UCSD-AML1 (cell line): ENCODE measurements around the gene HMGN3.

Source experiments
- DNase-seq: peaks from one replicate; lab custom pipeline; 2025; ENCODE audit not compliant: unreplicated experiment; lab: John Stamatoyannopoulos, UW

Gene HMGN3

GRCh38 chr6:79233611-79234149 is 802 bp downstream of the HMGN3 start:
- DNase-seq: peak; percentile 74

DNA sequence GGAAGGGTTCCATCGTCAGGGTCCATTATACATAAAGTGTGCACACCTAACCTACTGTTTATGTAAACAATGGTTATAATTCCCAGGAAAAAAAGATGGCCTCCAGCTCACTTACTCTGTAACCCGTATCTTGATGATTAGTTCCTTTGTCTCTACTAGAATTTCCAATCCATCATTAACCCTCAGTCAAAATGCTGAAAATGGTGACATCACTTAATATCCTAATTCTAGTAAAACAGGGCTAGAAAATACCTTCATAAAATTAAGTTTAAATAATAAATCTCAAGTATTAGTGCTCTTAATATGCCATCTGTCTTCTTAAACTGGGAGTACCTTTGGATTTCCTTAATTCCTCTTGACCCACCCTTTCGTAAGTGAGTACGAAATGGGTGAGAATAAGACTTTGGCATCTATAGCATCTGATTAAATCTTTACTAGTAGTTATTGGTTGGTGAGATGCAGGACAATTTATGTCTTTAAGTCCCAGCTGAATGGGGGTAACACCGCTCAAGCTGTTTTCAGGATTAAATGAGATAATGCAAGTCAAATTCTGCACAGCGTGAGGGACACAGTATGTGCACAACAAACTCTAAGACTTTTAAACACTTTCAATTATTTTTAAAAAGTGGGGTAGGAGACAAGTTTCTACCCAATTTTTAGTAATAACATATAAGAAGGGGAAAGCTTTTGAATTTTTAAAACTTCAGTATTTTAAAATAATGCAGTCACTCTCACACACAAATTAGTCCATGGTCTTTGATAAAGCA is 1.6 kb downstream of the HMGN3 start:
- DNase-seq: no peak

DNA sequence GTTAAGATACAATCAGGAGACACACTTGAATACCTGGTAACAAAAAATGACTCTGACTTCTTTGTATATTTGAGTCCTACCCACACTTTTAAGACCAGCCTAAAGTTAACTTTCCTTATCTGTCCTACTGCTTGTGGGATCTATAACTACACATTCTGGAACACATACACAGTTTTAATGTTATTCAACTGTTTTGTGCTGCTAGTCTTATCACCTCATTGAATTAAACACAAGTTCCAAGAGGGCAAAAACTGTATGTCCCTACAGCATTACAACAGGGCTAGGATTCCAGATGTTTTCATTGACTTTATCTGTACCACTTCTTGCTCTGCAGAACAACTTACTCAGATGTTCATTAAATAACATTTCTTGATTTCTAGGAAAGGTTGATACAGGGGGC is 2.8 kb downstream of the HMGN3 start:
- DNase-seq: no peak

GRCh38 chr6:79231101-79231500 is 3.4 kb downstream of the HMGN3 start:
- DNase-seq: no peak

DNA sequence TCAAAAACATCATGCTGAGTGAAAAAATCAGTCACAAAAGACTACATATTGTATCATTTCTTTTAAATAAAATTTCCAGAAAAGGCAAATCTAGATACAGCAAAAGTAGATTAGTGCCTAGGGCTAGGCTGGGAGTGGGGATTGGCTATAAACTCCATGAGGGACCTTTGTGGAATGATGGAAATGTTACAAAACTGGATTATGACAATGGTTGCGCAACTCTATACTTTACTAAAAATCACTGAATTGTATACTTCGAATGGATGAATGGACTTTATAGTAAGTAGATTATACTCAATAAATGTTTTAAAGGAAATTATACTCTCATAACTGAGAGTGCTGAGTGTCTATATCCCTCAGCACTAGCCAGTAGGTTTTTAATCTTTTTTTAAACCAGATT is 4.3 kb downstream of the HMGN3 start:
- no peak for DNase-seq

- DNase-seq: no peak
Measured at GRCh38 chr6:79227445-79227844, 7.0 kb downstream of the HMGN3 start.

GRCh38 chr6:79226660-79227059 is 7.8 kb downstream of the HMGN3 start:
- no peak for DNase-seq

DNA sequence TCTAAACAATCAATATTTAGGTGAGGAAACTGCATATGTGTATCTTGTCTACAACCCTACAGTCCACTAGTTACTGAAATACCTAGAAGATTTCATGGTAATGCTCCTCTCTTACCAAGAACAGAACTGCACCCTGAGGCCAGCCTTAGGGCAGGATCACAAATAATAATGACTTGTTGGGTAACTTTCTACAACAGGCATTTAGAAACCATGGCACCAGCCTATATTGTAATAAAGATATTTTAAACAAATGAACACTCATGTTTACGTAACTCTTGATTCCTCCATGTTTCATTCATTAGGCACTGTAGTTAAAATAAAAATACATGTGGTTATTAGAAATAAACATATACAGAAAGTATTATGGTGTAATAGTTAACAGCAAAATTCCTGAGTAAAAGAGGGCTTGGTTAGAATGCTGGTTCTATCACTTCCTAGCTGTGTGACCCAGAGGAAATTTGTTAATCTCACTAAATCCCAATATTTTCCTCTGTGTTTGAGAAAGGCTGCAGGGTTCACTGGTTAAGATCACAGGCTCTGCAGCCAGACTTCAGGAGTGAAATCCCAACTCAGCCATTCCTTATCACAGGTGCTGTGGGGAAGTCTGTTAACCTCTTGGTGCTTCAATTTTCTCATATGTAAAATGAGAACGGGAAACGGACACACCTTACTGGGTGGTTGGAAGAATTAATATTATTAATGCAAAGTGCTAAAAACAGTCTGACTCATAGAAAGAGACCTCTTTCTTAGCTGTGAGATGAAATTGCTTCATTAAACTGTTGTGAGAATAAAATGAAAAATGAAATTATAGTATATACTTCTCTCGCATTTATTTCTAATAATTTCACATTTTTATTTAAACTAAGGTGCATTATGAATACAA is 8.5 kb downstream of the HMGN3 start:
- no peak for DNase-seq

DNA sequence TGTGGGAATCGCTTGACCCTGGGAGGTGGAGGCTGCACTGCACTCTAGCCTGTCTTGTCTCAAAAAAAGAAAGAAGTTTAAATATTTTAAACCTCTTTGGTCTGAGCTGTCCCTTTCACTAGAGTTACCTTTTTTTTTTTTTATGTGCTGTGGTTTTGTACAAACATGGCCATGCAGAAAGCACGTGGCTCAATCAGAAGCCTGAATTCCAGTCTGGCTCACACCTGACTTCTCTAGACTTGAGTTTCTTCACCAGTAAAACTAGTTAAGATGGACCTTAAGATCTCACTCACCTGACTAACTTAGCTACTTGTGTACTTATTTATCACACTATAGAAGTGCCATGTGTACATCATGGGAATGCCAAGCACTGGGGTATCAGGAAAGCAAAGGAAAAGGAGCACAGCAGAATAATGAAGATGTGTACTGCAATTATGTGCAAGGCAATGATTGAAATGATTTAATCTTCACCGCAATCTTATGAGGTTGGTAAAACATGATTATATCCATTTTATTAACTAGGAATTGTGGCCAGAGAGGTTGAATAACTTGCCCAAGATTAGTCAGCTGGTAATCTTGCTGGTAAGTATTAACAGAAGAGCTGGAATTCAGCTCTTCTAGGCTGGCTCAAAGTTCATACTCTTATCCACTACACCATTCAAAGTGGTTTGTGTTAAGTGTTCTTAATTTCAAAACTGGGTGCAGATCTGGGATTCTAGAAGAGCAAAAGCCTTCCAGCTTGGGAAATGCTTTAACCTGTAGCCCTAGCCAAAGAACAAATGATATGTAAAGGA is 10.7 kb downstream of the HMGN3 start:
- DNase-seq: no peak

- DNase-seq: no peak
Measured at GRCh38 chr6:79215213-79215824, 19.2 kb downstream of the HMGN3 start.

- DNase-seq: no peak
Measured at GRCh38 chr6:79212859-79213258, 21.6 kb downstream of the HMGN3 start.

GRCh38 chr6:79208816-79209215 is 25.7 kb downstream of the HMGN3 start:
- no peak for DNase-seq

DNA sequence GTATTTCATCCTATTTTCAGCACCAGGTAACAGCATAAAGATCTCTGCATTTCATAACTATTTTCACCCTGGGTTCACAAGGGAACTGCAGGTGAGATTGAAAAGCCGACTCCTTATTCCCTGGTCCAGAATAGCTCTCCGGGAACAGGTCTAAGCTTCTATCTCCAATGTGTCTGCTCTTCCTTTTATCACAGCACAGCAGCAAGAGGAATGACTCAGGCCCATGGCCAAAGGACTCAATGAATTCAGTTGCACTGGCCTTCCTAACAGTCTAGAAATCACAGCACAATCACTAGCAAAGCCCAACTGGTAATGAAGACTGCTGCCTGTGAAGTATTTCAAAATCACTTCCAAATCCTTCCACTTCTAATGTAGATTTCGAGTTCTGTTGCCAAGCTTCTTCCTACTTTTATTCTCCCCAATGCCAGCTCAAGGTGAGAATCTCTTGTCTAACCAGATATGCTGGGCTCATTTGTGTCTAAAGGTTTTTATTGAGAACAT is 30.7 kb downstream of the HMGN3 start:
- DNase-seq: no peak

DNA sequence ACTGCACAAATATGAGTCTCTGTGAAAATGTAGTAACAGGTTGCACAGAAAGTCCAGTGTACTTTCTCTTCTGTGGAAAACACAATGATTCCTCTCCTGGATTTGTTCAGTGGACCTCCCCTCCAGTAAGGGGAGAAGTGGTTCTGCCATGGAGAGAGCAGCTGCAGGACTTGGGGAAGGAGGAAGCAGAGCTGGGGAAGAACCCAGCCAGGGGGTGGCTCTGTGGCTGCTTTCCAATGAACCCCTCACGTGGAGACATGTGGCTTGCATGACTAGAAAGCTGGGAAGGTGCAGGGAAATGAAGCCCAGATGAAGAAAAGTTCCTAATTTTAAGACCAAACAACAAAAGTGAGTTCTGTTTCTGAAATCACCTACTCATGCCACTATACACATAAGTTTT is 31.9 kb downstream of the HMGN3 start:
- no peak for DNase-seq

DNA sequence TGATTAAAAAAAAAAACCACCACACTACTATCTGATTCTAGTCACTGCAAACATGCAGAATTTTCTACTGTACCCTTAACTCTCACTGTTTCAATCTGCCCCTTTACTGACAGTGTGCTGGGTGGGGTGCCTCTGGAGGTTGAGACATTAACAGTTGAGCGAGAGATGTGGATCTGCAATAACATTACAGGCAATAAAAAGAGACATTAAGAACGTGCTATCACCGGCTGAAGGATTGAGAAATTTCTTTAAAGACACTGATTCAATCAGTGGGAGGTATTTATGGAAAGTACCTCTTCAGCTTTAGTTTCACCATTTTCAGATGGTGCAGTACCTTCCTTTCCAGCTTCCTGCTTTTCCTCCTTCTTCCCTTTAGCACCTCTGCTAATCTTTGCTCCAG is 32.5 kb downstream of the HMGN3 start:
- no peak for DNase-seq

DNA sequence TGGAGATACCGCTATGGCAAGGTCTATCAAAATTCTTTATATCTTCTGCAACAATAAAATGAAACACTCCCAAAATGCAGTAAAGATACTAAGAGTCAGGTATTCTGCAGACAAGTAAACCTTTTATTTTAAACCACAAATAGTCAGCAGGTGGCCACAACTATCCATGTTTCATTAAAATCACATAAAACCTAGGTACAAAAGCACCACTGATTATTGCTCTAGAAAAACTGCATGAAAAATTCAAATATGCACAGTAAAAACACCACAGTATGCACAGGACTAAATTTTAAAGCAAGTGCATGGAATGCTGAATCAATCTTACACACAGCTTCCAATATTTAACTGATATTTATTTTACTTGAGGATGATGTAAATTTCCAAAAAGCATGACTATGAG is 33.3 kb downstream of the HMGN3 start:
- no peak for DNase-seq

DNA sequence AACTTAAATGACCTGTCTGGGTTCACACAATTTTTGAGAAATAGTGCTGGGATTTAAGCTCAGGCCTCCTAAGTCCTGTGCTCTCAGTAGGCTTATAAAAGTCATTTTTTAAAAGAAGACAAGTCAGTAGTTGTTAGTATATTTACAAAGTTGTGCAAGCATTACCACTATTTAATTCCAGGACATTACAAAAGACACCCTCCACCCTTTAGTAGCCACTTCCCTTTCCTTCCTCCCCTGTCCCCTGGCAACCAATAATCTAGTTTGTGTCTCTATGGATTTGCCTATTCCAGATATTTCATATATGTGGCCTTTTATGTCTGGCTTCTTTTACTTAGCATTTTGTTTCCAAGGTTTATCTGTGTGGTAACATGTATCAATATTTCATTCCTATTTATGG is 37.6 kb downstream of the HMGN3 start:
- no peak for DNase-seq

GRCh38 chr6:79193971-79194370 is 40.5 kb downstream of the HMGN3 start:
- no peak for DNase-seq

DNA sequence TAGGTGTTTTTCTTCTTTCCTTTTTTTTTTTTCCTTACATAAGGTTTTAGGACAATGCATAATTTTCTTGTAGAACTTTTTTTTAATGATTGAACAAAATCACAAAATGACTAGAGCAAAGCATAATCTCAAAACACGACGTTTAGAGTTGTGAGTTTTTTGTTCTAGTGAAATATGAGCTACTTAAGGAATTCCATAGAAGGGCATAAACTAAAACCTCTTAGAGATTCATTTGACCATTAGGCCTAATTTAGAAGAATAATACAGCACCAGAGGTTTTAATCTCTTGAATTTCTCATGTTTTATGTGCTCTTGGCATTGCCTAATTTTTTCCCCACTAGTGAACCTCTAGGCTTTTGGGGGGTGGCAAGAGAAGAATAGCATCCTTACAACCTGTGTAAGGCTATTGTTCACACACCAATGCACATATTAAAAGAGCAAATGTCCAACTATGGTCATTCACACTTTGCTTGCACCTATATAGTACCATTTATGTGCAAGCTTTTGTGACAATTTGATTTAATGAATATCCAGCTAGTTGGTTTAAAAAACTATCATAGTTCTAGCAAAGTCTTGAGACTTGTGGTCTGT is 44.6 kb downstream of the HMGN3 start:
- DNase-seq: no peak

DNA sequence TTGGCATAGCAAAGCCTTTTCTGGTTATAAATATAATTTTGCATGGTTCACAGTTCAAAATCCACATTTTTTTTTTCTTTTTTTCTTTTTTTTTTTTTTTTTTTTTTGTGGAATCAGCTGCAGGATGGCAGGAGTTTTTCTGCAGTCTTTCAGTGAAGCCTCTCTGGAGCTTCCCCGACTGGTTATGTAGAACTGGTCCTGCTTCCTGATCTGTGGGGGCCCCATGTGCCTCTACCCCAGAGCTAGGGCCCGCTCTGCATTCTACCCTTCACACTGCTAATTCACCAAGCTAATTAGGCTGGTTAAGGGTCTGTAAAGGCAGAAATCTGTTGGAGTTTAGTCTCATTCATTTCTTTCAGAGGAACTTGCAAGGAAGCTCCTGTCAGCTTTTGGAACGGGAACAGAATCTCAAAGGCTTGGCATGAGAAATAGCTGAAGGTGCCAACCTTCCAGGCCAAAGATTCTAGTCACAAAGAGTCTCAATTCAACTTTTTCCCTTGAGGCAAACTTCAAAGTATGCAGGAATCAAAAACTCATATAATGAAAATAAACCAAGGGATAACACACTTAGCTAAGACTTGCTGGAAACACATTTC is 45.5 kb downstream of the HMGN3 start:
- no peak for DNase-seq
